ENCODE results near the gene COQ4.

DNA sequence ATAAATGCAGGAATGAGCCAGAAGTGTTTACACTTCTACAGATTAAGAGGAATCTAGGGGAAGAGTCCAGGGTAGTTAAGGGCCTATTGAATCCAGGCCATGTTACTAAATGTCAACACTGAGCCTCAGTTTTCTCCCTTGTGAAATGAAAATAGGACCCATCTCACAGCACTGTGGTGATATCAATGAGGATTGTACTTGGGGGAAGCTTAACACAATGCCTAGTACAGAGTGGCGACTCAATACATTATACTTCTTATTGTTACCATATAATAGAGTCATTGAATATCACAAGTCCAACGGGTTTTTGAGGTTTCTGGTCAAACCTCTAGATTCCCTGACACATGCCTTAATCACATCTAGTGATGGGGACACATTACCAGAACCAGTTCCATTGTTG, 5.0 kb upstream of the COQ4 start:
- no peak for TF ChIP-seq CTCF (IDR thresholded peaks at IDR 0.05)
- no peak for TF ChIP-seq POLR2A (IDR thresholded peaks at IDR 0.05)
